Right lobe of liver (tissue), 4 donors: ENCODE data around the gene ADO.

Experiments
- POLR2A ChIP-seq: fragments of 450-650 bp; IDR thresholded peaks from one replicate; pipeline ENCODE4 v1.6.1; 2017; ENCODE audit warnings: antibody characterized with exemption, mild to moderate bottlenecking
- TF ChIP-seq, protein P1 (sequence below), 4 donors: fragments of 200-600 bp in 3 of 4; fragments of 450-650 bp in 1 of 4; IDR thresholded peaks; one replicate each; pipeline versions ENCODE4 v1.5.1 to v1.8.0; 2016 to 2022; ENCODE audit warnings: antibody characterized with exemption in 4 of 4, mild to moderate bottlenecking in 2 of 4
- donor health status: DM: no; HTN: no; CAD: no.
- donor health status: DM: no; HTN: no; CAD: no.
- donor health status: DM: no; HTN: yes; CAD: no.

DNA sequence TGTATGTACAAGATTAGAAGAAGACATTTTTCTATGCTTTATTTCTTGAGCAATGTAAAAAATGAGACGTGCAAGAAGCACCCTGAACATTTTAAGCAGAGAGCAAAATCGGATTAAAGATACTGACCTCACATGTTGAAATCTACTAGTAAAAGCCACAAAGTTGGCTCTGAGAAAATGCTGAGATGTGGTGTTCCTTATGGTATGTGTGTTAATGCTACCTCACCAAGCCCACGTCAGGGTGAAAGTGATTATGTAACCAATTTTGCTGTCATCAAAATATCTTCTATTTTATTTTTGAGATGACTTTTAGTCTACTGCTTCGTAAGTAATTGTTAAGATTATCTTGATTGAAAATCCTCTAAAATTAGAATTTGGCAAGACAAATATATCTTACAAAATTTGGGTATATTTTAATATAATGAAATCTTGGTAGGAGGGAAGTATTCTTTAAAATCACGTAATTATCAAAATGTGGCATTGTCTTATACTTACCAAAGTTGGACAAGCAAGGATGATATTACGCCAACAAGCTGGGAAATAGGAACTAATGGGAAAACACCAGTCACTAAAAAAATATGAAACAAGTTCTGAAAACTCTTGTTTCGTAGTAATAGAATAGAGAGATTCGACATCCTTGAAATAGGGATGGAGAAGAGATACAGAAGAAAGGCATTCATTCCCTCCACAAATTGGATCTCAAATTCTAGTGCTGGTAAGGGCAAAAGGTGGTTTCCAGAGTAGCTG is 5.8 kb downstream of the ADO start:
- TF ChIP-seq POLR2A = no peak
- TF ChIP-seq, protein P1, sequence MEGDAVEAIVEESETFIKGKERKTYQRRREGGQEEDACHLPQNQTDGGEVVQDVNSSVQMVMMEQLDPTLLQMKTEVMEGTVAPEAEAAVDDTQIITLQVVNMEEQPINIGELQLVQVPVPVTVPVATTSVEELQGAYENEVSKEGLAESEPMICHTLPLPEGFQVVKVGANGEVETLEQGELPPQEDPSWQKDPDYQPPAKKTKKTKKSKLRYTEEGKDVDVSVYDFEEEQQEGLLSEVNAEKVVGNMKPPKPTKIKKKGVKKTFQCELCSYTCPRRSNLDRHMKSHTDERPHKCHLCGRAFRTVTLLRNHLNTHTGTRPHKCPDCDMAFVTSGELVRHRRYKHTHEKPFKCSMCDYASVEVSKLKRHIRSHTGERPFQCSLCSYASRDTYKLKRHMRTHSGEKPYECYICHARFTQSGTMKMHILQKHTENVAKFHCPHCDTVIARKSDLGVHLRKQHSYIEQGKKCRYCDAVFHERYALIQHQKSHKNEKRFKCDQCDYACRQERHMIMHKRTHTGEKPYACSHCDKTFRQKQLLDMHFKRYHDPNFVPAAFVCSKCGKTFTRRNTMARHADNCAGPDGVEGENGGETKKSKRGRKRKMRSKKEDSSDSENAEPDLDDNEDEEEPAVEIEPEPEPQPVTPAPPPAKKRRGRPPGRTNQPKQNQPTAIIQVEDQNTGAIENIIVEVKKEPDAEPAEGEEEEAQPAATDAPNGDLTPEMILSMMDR (IDR thresholded peaks at IDR 0.05) = no peak
